Esophagus muscularis mucosa (tissue), 3 donors: ENCODE measurements around the gene ENOX2.

Experiments used
- CTCF ChIP-seq, 3 experiments: fragments of 200-600 bp in 2 of 3; fragments of 450-650 bp in 1 of 3; sonication (generic) in 2 of 3; IDR thresholded peaks; one replicate each; pipeline ENCODE4 v1.5.1; 2017 to 2019; ENCODE audit warnings: antibody characterized with exemption in 3 of 3, mild to moderate bottlenecking in 2 of 3, moderate library complexity in 1 of 3
- POLR2A ChIP-seq: fragments of 450-650 bp; IDR thresholded peaks from one replicate; pipeline ENCODE4 v1.6.1; 2017; ENCODE audit warnings: antibody characterized with exemption, moderate library complexity, mild to moderate bottlenecking, low read depth

GRCh38 chrX:130828641-130829040 is 74.4 kb downstream of the ENOX2 start:
- TF ChIP-seq POLR2A (no peak), CTCF (IDR thresholded peaks at IDR 0.05) (no peak)
